Osteocyte (in vitro differentiated cells): ENCODE measurements around the gene CDK10. TPM values are rescaled to one million over a fixed set of nuclear protein-coding genes. Genes with fewer than 3 reads are reported as not detected.

Experiments
- DNase-seq: peaks from one replicate; pipeline ENCODE4 v3.0.0; 2021; ENCODE audit warnings: mixed read lengths; ENCODE audit not compliant: unreplicated experiment; ENCODE audit errors: extremely low spot score
- H3K27ac Mint-ChIP-seq: one replicate; pipeline ENCODE4 v1.8.0; 2021; ENCODE audit warnings: mild to moderate bottlenecking, mixed read lengths; ENCODE audit not compliant: unreplicated experiment
- H3K27me3 Mint-ChIP-seq: one replicate; pipeline ENCODE4 v1.8.0; 2021; ENCODE audit warnings: mixed read lengths; ENCODE audit not compliant: unreplicated experiment
- H3K36me3 Mint-ChIP-seq: one replicate; pipeline ENCODE4 v1.8.0; 2021; ENCODE audit warnings: mixed read lengths; ENCODE audit not compliant: unreplicated experiment
- H3K4me1 Mint-ChIP-seq: one replicate; pipeline ENCODE4 v1.8.0; 2021; ENCODE audit warnings: mixed read lengths; ENCODE audit not compliant: unreplicated experiment
- H3K4me3 Mint-ChIP-seq: one replicate; pipeline ENCODE4 v1.8.0; 2021; ENCODE audit warnings: mild to moderate bottlenecking, moderate library complexity, mixed read lengths; ENCODE audit not compliant: unreplicated experiment
- H3K9me3 Mint-ChIP-seq: one replicate; pipeline ENCODE4 v1.8.0; 2021; ENCODE audit warnings: mixed read lengths; ENCODE audit not compliant: unreplicated experiment
- CTCF ChIP-seq: fragments of 200-600 bp; sonication (generic); IDR thresholded peaks from 2 replicates; pipeline ENCODE4 v1.5.0; 2021; ENCODE audit warnings: antibody characterized with exemption, mild to moderate bottlenecking, moderate library complexity
- total RNA-seq: library from RNA; stranded (reverse); gene quantifications from 2 replicates; pipeline ENCODE4 v1.2.1, GENCODE V29; 2021

CDK10 gene
- total RNA-seq, 1 donor from 2014 or later, result 91.5 TPM

GRCh38 chr16:89672177-89672941, 14.1 kb upstream of the CDK10 start:
- H3K36me3 Mint-ChIP-seq, result no peaks in the 10 kb centered on the region
- H3K9me3 Mint-ChIP-seq, result no peaks in the 10 kb centered on the region
- H3K27ac Mint-ChIP-seq, result no peak overlapping the region
- DNase-seq, result no peak
- TF ChIP-seq CTCF, result no peak
- H3K27me3 Mint-ChIP-seq, result no peaks in the 10 kb centered on the region
- no peak overlapping the region for H3K4me3 Mint-ChIP-seq
- H3K4me1 Mint-ChIP-seq, result peaks cover 2% of the 10 kb centered on the region

DNA sequence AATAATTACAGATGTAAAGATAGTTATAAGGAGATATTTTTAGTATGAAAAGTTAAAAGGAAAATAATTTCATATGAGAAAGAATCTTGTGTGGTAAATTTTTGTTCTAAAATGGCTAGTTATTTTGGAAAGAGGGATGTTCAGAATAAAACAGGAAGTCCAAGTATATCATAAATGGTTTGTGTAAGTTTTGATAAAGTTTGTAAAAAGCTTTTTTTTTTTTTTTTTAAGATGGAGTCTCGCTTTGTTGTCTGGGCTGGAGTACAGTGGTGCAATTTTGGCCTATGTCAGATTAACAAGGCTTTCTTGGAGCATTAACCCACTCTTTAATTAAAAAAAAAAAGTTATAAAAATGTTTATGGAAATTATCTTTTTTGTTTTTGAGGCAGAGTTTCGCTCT, 8.2 kb upstream of the CDK10 start:
- Mint-ChIP-seq H3K27me3 (no peaks in the 10 kb centered on the region), H3K36me3 (peaks cover 3% of the 10 kb centered on the region), H3K9me3 (no peaks in the 10 kb centered on the region), H3K4me3 (no peak overlapping the region), H3K27ac (no peak overlapping the region), H3K4me1 (no peaks in the 10 kb centered on the region)
- no peak for TF ChIP-seq CTCF
- no peak for DNase-seq

DNA sequence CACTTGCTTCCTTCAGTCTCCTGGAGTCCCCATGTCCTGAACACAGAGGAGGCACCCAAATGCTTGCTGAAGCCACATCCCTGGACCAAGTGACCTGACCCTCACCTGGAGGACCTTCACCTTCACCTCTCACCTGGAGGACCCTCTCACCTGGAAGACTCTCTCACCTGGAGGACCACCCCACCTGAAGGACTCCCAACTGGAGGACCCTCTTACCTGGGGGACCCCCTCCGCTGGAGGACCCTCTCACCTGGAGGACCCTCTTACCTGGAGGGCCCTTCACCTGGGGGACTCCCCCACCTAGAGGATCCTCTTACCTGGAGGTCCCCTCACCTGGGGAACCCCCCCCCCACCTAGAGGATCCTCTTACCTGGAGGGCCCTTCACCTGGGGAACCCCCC, 573 bp upstream of the CDK10 start:
- Mint-ChIP-seq H3K9me3 (no peaks in the 10 kb centered on the region), H3K27ac (peak overlapping the region; percentile 23), H3K27me3 (no peaks in the 10 kb centered on the region), H3K4me3 (peak overlapping the region; percentile 90), H3K36me3 (peaks cover 20% of the 10 kb centered on the region), H3K4me1 (peaks cover 14% of the 10 kb centered on the region)
- no peak for DNase-seq
- TF ChIP-seq CTCF, result no peak

GRCh38 chr16:89687092-89687940, 827 bp downstream of the CDK10 start:
- no peak for DNase-seq
- TF ChIP-seq CTCF, result no peak
- peaks cover 20% of the 10 kb centered on the region for H3K36me3 Mint-ChIP-seq

DNA sequence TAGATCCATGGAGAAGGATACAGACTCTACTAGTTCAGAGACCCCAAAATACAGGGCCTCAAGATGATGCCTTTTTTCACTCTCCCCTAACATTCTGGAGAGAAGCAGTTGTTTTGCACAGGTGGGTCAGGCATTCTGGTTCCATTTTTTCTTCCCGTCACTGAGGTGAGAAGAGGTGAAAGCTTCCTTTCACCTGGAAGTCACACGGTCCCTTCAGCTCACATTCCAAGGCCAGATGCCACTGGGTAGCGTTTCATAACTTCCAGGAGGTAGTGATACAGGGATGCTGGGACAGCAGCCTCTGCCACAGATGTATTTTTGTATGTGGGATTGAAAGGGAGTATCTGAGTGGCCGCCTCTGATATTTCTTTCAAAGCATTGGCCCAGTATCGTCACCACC, 1.9 kb downstream of the CDK10 start:
- Mint-ChIP-seq H3K27ac (no peak overlapping the region), H3K4me3 (peak overlapping the region; percentile 26), H3K4me1 (peaks cover 14% of the 10 kb centered on the region), H3K9me3 (no peaks in the 10 kb centered on the region), H3K27me3 (no peaks in the 10 kb centered on the region), H3K36me3 (peaks cover 23% of the 10 kb centered on the region)
- no peak for DNase-seq
- no peak for TF ChIP-seq CTCF

More at GRCh38 chr16:89687092-89687940, 827 bp downstream of the CDK10 start:
- H3K27ac Mint-ChIP-seq, result peak overlapping the region; percentile 93
- no peaks in the 10 kb centered on the region for H3K27me3 Mint-ChIP-seq
- H3K9me3 Mint-ChIP-seq, result no peaks in the 10 kb centered on the region
- peaks cover 14% of the 10 kb centered on the region for H3K4me1 Mint-ChIP-seq
- peak overlapping the region; percentile 90 for H3K4me3 Mint-ChIP-seq
